Testis (tissue), 2 donors: Measurements from ENCODE around the gene SPINDOC.

Experiments
- POLR2A ChIP-seq: fragments of 450-650 bp; IDR thresholded peaks from one replicate; pipeline ENCODE4 v1.6.1; 2017; ENCODE audit warnings: antibody characterized with exemption, mild to moderate bottlenecking, moderate library complexity
- TF ChIP-seq, protein P1 (sequence below), 3 experiments: fragments of 450-650 bp in 2 of 3; fragments of 200-600 bp in 1 of 3; sonication (generic) in 1 of 3; IDR thresholded peaks; one replicate each; pipeline ENCODE4 v1.5.1; 2016 to 2019; ENCODE audit warnings: antibody characterized with exemption in 3 of 3, mild to moderate bottlenecking in 2 of 3, moderate library complexity in 1 of 3

GRCh38 chr11:63775191-63775590, 38.1 kb upstream of the SPINDOC start:
- TF ChIP-seq, protein P1, sequence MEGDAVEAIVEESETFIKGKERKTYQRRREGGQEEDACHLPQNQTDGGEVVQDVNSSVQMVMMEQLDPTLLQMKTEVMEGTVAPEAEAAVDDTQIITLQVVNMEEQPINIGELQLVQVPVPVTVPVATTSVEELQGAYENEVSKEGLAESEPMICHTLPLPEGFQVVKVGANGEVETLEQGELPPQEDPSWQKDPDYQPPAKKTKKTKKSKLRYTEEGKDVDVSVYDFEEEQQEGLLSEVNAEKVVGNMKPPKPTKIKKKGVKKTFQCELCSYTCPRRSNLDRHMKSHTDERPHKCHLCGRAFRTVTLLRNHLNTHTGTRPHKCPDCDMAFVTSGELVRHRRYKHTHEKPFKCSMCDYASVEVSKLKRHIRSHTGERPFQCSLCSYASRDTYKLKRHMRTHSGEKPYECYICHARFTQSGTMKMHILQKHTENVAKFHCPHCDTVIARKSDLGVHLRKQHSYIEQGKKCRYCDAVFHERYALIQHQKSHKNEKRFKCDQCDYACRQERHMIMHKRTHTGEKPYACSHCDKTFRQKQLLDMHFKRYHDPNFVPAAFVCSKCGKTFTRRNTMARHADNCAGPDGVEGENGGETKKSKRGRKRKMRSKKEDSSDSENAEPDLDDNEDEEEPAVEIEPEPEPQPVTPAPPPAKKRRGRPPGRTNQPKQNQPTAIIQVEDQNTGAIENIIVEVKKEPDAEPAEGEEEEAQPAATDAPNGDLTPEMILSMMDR (IDR thresholded peaks at IDR 0.05), result no peak
- no peak for TF ChIP-seq POLR2A
